ENCODE measurements around the gene EVC.
A peak's percentile ranks its signal among the peaks of the same experiment; 100 is the strongest.
"Not testable (repeated sequence)": the region's sequence is repeated elsewhere in the genome, so short reads cannot be mapped to it uniquely, and the experiment has no call there.

The EVC gene

GRCh38 chr4:5795580-5795979 lies 84.6 kb downstream of the EVC start:
- DNase-seq: no peak

DNA sequence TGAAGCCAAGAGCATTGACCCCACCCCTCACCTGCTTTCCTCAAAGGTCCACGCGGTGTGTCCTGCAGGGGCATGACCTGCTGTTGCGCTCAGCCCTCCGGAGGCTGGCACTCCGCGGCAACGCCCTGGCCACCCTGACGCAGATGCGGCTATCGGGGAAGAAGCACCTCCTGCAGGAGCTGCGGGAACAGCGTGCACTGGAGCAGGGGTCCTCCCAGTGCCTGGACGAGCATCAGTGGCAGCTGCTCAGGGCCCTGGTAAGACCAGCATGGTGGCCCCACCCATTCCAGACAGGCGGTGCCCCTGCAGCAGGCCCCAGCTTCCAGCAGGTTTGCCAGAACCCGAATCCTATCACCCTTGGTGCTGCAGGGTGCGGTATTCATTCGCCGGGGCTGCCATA lies 86.0 kb downstream of the EVC start:
- no peak for DNase-seq

DNA sequence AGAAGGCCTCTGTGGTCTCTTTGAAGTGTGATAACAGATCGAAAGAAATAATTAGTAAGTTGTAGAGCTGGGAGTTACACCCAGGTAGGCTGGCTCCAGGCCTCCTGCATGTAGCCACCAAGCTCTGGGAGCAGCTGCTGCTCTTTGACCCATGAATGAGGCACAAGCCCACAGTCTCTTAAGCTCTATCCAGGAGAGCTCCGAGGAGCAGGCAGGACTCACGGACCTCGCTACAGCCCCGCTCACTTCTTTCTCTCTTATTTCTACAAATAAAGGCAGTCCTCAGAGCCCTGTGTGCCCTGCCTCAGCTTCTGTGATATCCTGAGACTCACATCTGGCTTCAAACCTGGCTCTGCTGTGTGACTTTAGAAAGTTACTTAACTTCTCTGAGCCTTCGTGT lies 86.9 kb downstream of the EVC start:
- no peak for DNase-seq

GRCh38 chr4:5798462-5798861 lies 87.5 kb downstream of the EVC start:
- no peak for DNase-seq

DNA sequence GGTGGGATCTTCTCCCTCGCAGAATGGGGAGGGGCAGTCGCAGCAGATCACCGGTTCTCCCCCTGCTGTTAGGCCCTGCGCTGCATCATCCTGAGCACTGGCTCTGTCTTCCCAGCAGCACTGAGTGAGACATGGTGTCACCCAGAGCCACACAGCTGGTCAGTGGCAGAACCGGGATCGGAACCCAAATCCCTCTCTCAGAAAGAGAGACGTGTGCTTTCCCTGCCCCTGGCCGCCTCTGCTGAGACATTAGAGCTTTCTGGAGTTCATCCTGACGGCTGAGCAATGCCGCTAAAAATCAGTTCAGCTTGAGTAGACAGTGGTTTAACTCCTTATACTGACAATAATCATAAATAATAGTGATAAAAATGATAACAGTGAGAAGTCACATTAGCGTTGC lies 87.9 kb downstream of the EVC start:
- no peak for DNase-seq

GRCh38 chr4:5799406-5799805 lies 88.4 kb downstream of the EVC start:
- no peak for DNase-seq

DNA sequence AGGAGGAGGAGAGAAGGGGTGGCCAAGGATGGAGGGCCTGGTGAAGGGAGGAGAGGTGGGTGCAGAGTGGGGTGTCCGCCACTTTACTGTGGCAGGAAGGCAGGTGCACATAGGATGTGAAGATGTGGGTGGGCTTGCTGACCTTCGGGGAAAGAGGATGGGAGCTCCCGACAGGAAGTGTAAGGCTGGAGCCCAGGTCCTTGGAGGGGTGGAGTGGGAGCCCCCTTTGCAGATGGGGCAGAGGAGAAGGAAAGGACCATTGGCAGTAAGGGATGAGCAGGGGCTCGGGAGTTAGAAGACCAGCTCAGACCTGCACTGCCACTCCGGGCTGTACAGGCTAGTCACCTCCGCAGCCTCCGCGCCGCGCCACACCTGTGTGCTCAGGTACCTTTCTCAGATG lies 89.5 kb downstream of the EVC start:
- DNase-seq: no peak

- no peak for DNase-seq
These were observed 90.7 kb downstream of the EVC start for GRCh38 chr4:5801696-5802095.

GRCh38 chr4:5802565-5802964 lies 91.6 kb downstream of the EVC start:
- no peak for DNase-seq

- DNase-seq: no peak
These were observed 93.7 kb downstream of the EVC start for GRCh38 chr4:5804656-5805055.

DNA sequence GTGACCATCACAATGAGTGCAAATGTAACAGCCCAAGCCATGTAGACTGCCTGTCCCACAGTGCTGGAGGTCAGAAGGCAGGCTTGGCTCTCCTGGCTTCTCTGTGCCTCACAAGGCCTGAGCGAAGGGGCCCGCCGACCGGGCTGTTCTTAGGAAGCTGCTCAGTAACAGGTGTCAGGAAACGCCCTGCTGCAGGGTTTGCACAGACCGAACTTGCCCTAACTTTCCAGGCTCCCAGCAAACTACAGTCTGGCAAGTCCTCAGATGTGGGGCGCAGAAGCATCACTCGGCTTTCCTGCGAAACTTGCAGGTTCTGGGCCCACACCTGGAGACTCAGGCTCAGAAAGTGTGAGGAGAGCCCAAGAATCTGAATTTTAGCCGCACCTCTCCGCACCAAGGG lies 94.3 kb downstream of the EVC start:
- no peak for DNase-seq

GRCh38 chr4:5808081-5808741 lies 97.2 kb downstream of the EVC start:
- no peak for DNase-seq

- DNase-seq: no peak
These were observed 98.3 kb downstream of the EVC start for GRCh38 chr4:5809216-5809776.

DNA sequence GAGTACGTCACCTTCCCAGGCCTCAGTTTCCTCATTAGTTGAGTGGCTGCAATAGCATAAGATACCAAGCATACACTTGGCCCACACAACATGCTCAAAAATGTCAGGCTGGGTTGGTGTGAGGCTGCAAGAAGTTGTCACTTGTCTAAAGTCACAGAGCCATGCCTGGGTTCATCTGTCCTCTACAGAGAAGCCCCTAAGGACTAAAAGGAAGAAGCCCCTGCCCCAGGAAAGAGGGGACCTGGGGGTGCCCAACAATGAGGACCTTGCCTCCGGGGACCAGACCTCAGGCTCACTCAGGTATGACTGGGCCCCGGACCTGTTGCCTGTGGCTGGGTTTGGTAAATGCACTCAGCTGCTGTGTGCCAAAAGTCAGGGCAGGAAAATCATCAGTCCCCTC lies 99.2 kb downstream of the EVC start:
- no peak for DNase-seq

DNA sequence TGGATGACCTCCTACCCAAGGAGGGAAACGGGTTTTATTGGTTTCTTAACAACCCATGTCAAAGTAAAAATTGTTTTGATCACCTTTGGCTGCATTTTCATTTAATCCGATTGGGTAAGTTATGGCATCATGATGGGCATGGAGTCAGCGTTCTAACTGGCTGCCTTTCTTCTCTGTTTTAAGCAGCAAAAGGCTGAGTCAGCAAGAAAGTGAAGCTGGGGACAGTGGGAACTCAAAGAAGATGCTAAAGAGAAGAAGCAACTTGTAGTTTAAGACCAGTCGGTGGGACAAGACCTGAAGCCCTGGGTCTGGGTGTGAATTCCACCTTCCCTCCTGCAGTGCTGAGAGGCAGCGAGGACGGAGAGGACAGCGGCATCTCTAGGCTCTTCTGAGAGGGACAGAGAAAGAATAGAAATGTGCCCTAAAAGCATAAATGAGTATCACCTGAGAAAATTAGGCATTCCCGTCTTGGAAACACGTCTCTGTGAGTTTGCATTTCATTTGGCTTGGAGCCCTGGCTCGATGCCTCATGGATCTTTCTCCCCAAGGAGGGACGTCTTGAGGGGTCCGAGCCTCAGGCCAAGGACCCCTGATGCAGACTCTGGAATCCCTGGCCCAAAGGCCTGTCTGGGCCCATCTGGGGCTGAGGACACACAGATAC lies 99.9 kb downstream of the EVC start:
- no peak for DNase-seq

DNA sequence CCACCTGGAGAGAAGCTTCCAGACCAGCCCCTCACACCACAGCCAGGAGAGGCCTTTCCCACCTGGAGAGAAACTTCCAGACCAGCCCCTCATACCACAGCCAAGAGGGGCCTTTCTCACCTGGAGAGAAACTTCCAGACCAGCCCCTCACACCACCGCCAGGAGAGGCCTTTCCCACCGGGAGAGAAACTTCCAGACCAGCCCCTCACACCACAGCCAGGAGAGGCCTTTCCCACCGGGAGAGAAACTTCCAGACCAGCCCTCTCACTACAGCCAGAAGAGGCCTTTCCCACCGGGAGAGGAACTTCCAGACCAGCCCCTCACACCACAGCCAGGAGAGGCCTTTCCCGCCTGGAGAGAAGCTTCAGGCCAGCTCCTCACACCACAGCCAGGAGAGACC lies 101.1 kb downstream of the EVC start:
- DNase-seq: not testable (repeated sequence)

DNA sequence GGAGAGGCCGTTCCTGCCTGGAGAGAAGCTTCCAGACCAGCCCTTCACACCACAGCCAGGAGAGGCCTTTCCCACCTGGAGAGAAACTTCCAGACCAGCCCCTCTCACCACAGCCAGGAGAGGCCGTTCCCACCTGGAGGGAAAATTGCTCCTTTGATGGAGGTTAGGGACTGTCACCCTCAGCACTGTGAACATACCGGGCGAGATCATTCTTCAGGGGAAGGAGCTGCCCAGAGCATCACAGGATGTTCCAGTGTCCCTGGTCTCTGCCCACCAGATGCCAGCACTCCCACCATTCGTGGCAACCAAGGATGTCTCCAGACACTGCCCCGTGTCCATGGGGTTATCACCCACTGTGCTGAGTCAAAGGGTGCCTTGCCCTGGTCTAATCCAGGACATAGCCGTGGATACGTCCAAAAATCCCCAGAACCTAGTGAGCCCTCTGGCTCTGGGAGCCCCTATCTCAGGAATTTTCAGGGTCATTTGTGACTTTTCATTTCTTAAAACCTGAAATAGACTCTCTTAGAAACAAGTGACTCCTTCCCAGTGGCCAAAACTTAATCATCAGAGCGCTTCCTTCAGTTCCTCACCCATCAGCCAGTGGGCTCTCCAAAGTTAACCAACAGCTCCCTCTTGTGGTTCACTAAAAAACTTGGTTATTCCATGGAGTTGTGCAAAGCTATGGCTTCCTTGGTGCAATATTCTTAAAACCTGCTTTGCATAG lies 101.7 kb downstream of the EVC start:
- DNase-seq: peak; percentile 11

DNA sequence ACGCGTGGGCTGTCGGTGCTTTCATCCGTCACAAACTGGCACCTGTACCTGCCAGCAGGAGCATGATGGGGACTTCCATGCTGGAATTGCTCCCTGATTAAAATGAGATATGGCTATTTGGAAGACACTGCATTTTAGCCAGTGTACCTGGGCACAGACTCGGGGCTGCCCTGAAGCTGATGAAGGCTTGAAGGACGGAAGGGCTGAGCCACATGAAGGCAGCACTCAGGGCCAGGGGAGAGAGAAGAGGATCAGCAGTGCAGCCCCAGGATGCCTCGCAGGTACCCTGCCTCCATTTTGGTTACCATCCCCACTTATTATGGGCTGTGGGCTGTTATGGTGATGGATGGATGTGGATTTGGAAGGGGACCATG lies 102.9 kb downstream of the EVC start:
- DNase-seq: no peak

DNA sequence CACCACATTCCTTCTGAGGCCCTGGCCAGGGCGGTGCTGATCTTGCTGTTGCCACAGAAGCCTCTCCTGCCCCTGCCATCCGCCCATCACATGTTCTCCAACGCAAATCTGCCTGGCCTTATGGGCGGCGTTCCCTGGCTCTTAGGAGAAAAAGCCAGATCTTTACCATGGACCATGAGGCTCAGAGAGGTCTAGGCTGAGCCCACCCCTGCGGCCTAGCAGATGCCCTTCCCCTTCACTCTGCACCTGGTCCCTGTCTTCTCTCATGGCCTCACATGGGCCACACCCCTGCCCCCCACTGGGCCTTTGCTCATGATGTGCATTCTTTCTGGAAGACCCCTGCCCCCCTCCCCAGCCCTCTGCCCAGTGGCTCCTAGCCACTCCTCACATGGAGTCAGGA lies 103.4 kb downstream of the EVC start:
- DNase-seq: no peak

GRCh38 chr4:5815641-5816040 lies 104.6 kb downstream of the EVC start:
- DNase-seq: no peak

GRCh38 chr4:5816101-5816500 lies 105.1 kb downstream of the EVC start:
- no peak for DNase-seq

DNA sequence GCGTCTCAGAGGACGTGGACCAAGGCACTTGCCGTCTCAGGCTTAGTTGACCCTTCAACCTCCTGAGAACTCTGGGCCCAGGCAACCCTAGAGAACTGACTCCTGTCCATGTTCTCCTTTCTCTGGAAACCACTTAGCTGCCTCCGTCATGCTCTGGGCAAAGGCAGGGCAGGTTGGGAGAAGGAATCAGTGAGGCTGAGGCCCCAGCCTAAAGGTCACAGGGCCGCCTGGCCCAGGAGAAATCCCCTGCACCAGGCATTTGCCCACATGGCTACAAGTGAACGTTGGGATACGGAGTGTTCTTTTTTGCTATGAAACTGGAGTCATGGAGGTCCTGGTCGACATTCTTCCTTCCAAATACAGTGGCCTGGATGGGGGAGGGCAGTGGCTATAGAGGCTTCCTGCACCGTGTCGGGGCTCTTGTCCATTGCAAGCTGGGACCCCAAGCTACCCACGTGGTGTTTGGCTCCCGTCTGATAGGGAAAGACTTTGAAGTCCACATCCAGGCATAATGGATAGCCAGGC lies 105.9 kb downstream of the EVC start:
- no peak for DNase-seq

- DNase-seq: no peak
These were observed 110.8 kb downstream of the EVC start for GRCh38 chr4:5821665-5822358.

All from stimulated activated CD4-positive, alpha-beta T cell treated with anti-CD3 and anti-CD28 coated beads, Interleukin-1b, Interleukin-23, amount 100 ng/mL, for 48 hours (primary cell).